Activated CD4-positive, CD25-positive, alpha-beta regulatory T cell treated with anti-CD3 and anti-CD28 coated beads, Interleukin-2, amount 50 U/mL, for 16 hours (primary cell): ENCODE results near the gene OPN4.

ENCODE experiments used
- DNase-seq: peaks from one replicate; pipeline ENCODE4 v3.0.0-alpha.2; 2020; ENCODE audit warnings: low read depth, low spot score

OPN4 gene

DNA sequence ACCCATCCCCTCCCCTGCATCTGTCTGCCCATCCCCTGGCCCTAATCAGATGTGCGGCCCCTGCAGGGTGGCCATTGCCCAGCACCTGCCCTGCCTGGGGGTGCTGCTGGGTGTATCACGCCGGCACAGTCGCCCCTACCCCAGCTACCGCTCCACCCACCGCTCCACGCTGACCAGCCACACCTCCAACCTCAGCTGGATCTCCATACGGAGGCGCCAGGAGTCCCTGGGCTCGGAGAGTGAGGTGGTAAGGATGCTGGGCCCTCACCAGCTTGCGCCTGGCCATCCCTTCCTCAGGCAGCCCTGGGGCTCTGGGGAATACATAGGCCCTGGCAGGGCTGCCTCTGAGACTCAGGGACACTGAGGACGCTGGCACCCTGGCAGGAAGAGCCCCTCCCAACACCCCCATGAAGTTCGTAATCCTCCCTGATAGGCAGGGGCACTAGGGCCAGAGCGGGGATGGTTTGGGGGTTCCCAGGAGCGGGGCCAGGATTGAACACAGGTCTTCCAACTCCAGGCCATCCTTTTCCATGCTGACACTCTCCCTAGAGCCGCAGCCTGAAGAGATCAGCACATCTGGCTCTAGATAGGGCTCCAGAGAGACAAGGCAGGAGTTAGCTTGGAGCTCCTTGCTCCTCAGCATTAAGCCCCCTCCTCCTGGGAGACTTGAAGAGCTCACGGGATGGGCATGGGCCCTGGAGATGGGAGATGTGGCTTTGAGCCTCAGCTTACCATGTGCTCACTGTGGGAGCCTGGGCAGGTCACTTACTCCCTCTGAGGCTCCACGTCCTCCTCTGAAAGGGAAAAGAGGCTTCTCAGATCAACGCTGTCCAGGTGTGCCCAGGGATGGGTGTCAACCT, 8.1 kb downstream of the OPN4 start:
- no peak for DNase-seq

DNA sequence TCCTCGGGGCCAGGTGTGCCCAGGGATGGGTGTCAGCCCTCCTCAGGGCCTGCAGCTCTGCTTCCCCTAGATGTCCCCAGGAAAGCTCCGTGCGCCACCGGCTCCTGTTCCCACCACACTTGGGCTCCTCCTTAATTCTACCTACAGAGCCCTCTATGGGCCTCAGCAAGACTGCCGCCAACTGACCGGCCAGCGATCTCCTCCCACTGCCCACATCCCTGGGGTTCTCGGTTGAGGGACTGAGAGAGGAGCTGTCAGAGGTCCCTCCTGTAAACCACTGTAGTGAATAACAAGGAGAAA, 8.6 kb downstream of the OPN4 start:
- DNase-seq = no peak

DNA sequence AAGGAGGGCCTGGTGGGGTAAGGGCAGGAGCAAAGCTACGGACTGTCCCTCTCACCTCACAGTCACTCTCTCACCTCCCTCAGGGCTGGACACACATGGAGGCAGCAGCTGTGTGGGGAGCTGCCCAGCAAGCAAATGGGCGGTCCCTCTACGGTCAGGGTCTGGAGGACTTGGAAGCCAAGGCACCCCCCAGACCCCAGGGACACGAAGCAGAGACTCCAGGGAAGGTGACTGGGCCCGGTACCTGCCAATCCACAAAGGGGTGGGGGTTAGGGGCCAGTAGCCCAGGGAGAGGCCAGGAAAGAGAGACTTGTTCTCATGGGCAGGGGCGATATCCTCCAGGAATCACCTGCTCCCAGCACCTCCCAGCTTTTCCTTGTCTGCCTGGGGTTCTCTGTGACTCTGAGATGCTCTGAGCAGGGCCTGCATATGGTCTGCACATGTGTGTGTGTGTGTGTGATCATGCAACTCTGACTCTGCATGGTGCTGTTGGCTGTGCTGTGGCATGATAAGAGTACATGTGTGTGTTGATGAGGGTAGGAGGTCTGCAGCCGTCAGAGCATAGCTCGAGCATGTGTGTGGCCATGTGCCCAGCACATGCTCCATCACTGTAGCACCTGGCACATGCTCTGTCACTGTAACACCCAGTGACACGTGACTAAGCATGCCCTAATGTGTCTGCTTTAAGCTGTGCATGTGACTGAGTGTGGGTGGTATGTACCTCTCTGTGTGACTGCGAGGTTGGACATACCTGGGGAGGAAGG, 9.4 kb downstream of the OPN4 start:
- DNase-seq = no peak

DNA sequence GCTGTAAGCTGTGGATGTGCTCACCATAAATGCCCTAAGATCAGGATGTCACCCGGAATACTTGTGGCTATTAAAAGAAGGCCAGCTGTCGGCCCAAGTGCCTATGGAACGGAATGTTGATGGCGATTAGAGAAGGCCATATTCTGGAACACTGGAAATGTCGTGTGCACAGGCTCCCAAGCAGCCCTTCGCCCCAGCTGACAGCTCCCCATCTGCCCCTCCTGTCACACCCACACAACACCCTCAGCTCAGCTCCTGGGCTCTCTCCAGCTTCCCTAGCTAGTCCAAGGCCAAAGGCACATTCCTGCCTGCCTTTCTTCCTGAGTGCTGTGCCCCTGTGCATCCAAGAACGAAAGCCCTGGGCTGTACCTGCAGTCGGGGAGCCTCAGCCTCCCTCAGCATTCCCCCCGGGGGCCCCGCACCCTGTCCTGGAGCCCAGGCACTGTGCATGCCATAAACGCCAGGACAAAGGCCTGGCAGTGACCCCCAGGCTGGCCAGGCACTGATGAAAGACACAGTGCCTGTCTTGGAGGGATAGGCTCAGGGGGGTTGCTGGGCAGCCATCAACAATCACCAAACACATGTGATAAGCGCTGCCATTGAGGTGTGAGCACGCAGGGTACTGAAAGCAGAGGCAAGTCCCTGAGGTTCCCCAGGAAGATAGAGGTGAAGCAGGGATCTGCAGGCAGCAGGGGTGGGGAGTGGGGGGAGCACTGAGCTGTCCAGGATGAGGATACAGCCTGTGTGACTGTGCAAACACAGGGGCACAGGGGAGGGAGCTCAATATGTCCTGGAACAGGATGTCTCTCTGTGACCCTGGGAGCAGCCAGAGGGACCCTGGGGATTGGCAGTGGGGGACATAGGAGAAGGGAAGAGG, 10.2 kb downstream of the OPN4 start:
- DNase-seq = no peak

DNA sequence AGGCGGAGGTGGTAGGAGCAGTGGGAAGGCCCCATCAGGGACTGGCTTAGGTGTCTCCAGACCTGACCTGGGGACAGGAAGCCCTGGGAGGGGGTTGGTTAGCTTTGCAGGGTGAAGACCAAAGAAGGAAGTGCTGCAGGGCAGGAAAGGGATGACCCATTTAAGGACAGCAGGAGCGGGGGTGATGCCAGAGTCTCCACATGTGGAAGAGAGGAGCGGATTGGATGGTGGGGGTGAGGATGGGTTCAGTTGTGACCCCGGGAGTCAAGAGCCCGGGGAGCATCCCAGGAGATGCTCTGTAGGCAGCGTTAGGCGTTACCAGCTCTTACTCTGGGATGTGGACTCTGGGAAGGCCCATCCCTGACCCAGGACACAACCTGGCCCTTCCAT, 10.9 kb downstream of the OPN4 start:
- no peak for DNase-seq

DNA sequence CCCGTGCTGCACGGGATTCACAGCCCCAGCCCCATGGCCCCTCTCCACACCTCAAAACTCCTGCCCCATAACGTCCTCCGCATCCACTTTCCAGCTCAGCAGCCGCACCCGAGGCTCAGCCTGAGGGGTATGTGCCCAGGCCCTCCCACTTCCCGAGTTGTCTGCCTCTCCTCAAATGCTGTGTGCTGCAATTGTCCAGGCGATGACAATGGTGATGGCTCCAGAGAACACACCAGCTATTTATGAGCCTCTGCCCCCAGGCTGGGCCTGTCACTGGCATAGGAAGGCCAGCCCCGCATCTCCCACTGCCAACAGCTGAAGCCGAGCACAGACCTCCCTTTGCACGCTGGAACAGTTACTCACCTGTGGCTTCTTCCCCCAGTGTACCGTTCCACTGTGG, 11.5 kb downstream of the OPN4 start:
- no peak for DNase-seq

DNA sequence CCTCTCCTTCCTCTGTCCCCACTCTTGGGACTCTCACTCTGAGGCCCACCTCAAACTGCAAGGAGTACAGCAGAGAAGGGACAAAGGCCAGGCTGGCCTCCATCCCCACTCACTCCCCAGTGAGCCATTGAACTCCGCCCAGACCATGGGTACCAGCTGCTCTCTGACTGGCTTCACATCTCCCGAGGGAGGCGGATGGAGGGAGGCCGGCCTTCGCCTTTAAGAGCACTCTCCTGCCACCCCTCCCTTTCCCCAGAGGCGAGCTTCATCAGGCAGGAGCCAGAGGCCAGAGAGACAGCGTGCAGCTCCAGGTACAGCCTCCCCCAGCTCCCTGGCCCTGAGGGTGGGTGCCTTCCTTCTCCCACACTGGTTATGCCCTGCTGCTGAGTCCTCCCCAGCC, 12.2 kb downstream of the OPN4 start:
- DNase-seq = no peak

DNA sequence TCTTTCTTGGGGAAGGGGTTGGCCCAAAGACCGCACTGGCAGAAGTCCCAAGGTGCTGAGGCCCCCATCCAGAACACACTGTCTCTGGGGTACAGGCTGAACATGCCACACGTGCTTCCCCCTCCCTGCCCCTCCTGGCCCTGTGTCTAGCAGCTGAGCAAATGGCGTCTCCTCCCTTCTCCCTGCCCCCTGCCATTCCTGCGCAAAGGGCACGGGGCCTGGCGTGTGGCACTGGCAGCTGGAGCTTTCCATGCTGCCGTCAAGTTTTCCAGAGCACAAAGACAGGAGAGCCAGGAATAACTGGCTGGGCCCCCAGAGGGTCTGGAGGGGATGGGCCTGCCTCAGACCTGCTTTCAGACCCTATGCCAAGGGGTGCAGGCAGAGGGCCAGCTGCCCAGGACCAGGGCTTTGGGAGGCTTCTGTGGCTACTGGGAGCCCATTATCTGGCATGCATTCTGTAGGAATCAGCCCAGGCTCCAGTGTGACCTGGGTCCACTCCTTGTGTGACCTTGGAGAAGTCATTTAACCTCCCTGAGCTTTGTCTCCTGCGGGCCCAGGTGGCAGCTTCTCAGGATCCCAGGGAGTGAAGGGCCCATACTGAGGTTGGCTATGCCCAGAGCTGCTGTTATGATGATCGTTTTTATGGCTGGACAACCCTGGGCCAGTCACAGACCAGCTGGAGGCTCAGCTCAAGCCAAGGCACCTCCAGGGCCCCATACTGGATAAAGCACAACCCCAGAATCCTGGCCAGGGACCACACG, 13.3 kb downstream of the OPN4 start:
- DNase-seq = no peak

DNA sequence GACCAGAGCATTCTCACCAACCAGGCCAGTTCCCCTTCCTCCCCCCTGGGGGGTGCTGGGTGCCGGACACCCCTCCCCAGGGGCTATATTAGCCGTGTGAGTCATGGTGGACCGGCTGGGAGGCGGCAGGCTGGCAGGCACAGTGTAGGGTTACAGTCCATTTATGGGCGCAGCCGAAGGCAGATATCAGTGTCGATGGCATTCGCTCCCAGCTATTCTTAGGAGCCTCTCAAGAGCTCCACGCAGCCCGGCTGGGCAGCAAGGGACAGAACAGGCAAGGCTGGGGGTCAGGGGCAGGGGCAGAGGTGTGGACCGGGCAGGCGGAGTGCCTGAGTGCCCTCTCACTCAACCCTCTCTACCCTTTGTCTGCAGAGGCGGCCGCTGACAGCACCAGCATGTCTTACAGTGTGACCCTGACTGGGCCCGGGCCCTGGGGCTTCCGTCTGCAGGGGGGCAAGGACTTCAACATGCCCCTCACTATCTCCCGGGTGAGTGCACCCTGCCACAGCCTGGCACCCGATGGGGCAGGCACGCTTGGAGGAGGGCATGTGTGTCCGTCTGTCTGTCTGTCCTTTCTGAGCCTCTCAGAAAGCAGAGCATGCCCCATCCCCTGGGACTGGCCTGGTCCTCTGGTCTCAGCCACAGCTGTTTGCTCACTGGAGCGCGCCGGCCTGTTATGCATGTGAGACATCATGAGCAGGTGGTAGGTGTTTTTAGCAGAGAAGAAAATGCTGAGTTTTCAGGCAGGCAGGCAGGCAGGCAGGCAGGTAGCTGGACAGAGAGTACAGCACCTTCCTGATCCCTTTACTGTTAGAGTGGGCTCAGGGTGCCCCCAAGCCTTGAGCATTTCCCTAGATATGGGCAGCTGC, 14.2 kb downstream of the OPN4 start, which contains the start of gene LDB3:
Gene LDB3 (plus strand): TSS at position 215 of the 869 bp plus-strand sequence. CDS start 181 bp downstream, at position 396.
- no peak for DNase-seq

DNA sequence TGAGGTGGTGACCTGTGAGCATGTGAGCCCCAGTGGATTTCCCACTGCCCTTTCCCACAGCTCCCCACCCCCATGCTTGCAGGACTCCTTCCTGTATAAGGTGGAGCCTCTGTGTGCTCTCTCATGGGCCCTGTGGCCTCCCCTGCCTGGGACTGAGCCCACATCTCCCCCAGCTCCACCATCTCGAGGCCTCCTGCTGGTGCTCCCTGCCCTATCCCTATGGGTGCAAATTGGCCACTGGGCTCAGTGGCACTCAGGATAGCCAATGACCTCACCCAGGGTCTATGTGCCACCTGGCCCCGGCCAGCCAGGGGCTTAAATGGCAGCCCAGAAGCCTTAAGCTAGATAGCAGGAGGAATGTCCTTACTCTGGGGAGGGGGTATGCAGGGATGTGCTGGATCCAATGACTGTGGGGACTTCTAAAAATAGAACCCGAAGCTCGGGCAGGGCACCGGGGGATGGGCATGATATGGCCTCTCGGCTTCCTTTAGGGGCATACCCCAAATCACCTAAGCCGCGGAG, 16.0 kb downstream of the OPN4 start:
- no peak for DNase-seq

DNA sequence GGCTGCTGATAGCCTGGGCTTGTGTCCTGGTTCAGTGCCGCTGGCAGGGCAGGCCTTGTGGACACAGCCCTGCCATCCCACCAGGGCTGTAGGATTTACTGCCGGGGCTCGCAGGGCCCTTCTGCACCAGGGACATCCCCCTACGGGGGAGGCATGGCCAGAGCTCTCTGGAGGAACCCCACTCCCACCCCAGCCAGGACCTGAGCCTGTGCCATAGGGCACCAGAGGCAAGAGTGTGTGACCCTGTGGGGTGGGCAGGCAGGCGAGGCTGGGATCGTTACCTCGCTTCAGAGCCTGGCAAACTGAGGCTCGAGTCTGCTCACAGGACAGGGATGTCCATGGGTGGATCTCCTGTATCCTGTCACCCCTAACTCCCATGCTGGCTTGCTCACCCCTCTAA, 16.5 kb downstream of the OPN4 start:
- no peak for DNase-seq

DNA sequence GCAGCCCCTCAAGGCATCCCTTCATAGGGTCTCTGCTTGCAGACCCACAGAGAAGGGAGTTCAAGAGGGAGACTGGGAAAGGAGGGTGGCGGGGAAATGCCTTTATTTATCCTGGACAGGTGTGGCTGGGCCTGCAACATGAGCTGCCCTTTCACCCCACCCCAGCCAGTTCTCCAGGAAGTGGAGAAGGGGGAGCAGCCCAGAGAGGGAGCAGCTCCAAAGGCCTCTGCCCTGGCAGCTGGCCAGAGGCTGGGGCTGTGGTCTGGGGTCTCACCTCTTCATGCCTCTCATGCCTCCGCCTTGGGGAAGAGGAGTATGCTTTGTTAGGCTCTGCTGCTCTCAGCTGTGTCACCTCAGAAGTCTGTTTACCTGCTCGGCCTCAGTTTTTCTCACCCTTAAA, 17.1 kb downstream of the OPN4 start:
- DNase-seq = no peak

DNA sequence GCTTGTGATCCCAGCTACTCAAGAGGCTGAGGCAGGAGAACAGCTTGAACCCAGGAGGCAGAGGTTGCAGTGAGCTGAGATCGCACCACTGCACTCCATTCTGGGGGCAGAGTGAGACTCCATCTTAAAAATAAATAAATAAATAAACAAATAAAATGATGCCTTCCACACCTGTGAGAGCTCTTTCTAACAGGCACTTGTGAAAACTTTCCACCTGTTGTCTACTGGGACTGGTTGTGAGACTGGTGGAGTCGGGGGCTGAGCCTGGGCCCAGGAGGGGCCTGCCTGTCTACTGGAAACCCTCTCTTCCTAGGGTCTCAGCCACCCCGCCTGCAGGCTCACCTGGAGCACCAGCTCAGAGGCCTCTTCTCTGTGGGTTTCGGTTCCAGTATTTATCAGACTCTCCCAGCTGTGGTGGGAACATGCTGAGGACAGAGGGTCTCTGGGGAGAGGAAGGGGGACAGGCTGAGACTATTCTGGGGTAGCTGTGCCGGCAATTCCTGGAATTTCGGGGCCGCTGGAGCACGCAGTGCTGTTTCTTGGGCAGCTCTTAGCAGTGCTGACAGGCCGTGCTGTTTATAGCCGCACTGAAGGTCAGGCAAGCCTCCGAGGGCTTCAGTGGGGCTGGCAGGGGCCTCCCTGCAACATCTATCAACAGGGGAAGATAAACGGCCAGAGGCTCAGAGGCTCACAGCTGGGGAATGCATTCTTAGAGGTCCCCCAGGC, 17.8 kb downstream of the OPN4 start:
- DNase-seq = no peak

DNA sequence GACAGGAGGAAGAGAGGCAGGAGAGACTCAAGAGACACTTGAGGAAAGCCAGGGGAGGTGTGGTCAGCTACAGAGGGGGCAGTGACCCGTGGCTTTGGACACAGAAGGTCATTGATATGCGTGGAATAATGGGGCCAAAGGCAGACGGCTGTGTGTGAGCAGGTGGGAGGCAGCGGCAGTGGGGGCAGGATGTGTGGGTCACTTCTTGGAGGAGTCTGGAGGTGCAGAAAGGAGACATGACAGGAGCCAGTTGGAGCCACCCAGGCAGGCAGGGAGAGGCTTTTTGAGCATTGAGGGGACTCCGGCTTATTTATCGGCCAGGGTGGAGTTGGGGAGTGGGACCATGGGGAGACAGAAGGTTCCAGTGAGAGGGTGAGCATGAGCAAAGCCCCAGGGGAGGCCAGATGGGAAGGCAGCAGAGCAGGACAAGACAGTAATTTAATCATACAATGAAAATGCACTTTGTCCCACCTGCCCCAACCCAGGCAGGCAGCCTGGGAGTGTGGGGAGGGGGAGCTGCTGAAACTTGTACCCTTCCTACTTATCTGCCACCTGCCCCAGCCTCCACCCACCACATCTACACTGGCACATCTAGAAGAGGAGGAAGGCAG, 19.0 kb downstream of the OPN4 start:
- DNase-seq = no peak

DNA sequence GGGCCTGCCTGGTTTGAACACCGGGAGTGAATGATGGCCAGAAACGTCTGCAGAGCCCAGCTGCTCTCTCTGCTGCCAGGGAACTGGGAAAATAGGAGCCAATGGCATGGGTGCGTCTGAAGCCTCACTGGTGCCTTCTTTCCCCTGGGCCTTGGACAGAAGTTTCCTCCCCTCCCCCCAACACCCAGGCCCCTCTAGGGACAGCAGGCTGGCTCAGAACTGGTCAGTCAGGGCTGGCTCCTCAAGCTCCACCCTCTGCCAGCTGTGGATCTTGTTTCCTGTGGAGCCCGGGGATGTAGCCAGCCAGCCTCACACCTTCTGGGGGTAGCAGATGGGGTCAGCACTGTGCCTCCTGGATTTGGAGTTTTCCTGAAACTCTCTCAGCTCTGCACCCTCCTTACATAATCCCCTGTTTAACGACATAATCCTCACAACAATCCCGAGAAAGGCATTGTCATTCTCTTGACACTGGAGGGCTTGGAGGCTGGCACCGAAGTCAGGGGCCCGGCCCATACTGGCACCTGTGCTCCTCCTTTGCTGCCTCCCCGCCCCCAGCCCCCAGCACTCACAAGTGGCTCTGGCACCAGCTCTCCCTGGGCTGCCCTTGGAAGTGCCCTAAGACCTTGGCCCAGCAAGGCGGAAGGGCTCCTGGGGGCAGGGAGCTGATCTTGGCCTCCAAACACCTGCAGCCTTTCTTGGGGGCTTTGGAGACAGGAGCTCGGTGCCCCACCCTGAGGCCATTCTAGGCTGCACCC, 19.7 kb downstream of the OPN4 start:
- DNase-seq = no peak

DNA sequence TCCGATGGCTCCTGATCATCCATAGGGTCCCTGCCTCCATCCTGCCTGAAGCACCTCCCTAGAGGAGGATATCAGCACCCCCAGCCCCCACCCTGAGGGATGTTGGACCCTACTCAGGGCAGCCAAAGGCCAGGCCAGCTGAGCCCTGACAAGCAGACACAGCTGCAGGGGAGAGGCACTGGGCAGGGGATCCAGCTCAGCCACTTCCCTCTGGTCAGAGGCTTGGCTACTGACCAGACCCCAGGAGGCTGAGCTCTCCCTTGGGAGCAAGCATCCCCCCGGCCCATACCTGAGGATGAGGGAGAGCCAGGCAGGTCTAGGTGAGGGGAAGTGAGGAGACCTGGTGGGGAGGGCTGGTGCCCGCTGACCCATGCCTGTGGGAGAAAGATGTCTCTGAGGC, 20.6 kb downstream of the OPN4 start:
- DNase-seq = no peak

DNA sequence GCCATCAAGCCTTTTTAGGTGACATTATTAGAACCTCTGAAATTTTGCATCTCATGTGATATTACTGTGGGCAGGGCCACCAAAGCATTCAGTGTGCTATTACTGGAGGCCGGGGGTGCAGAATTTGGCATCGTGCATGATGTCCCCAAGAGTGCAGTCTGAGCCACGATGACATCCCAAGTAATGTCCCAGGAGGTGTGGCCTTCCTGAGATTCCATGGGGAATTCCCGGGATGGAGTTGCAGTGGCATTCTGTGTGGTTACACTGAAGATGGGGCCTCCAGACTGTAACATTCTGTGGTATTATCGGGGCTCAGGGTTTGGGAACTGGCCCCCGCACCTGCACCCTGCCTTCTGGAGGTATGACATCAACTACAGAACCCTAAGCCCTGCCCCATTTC, 23.0 kb downstream of the OPN4 start:
- DNase-seq = no peak

DNA sequence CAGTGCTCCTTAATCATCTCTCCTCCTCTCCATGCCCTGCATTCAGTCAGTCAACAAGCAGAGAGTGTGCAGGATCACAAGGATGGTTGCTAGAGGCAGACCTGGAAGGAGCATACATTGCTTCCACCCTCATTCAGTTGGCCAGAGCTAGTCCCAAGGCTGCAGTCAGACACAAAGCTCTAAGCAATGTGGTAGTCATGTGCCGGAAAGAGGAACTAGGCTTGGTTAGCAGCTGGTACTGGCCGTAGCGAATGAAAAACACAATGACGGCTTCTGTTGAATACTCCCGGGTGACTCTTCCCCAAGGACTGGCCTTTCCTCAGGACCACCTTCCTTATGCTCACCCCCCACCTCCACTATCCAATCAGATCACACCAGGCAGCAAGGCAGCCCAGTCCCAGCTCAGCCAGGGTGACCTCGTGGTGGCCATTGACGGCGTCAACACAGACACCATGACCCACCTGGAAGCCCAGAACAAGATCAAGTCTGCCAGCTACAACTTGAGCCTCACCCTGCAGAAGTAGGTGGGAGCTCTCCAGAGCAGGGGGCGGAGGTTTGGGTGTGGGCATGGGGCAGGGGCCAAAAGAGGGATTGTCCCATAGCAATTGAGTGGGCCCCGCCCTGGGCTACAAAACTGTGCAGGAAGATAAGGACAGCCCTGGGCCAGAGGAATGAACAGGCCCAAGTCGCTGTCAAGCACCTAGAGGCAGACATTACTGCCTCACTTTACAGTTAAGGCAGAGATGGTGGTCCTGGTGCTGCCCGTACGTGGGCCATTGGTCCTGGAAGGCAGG, 24.8 kb downstream of the OPN4 start:
- no peak for DNase-seq
